ENCODE results near the gene SMC1B. TPM values are rescaled to one million over a fixed set of nuclear protein-coding genes. Genes with fewer than 3 reads are reported as not detected.
A peak's percentile ranks its signal among the peaks of the same experiment; 100 is the strongest.

SMC1B gene
- total and polyA plus RNA-seq, 9 of the 15 experiments (the other 6 are each of a cell fraction or from before 2014, with no cell fraction given) = 0.03 TPM; not detected in 8

DNA sequence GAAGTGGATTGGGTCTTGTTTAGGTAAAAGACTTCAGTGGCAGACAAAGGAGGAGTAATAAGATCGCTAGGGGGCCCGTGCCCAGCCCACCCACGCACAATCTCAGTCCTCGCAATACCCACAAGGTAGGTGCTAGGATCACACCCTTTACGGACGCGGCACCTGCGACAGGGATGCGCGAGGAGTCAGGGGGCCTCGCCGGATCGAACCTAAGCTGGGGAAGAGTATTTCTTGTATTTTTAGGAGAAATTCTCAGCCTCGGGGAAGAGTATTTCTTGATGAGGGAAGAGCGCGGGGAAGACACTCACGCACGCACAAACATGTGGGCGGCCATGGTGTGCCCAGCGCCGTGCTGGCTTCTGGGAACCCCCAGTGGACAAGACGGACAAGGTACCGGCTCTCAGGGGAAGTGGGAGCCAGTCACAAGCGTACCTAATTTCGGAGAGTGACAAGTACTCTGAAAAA is 104.4 kb downstream of the SMC1B start:
- no TSS peak for BruUV-seq (replicated peaks)
- peak overlapping the region; percentile 75 for H3K4me2 ChIP-seq (ENCODE audit: insufficient read depth, low read length)
- ATAC-seq (no peak), DNase-seq (ENCODE audit: extremely low read depth in 1 of 4, low spot score in 3 of 4) (no peak), FAIRE-seq (no peak)
- peak overlapping the region; percentile 72 for H3K27ac ChIP-seq (ENCODE audit: extremely low read depth, low read depth, low read length)
- H2AFZ ChIP-seq (ENCODE audit: low read depth, low read length) = peak overlapping the region; percentile 95
- peaks cover 12% of the 10 kb centered on the region; the same call in 2 of the 3 replicates for H3K36me3 ChIP-seq (ENCODE audit: control insufficient read depth, insufficient read depth, low read length)
- H3K79me2 ChIP-seq (ENCODE audit: control insufficient read depth, insufficient read depth, low read length) = peaks cover 40% of the 10 kb centered on the region
- ChIA-PET POLR2A (interaction anchor here (0.6 kb wide), 1 partner anchor 1364 kb away, joined by 3 read pairs; no protein-coding TSS in a partner anchor), CTCF (ENCODE audit: low intra/inter-chr PET ratio) (no interaction called here)
- 52% methylated on average over 9 of the region's 25 CpGs for WGBS (ENCODE audit: insufficient coverage, low coverage, missing lambda C conversion rate)
- in situ Hi-C loops (cut with MboI) = no loop called here
- H4K20me1 ChIP-seq (replicated peaks; ENCODE audit: control insufficient read depth, insufficient read depth, low read length) = no peaks in the 10 kb centered on the region
- H3K4me3 ChIP-seq = peak overlapping the region; percentile 24; the same call in 1 of the 2 replicates
- H3K9ac ChIP-seq (ENCODE audit: insufficient read depth in 1 of 2, low read depth in 2 of 2, low read length in 2 of 2) = peak overlapping the region; percentile 53 to 89
- H3K9me3 ChIP-seq (replicated peaks; ENCODE audit: control insufficient read depth, insufficient read depth, low read depth, low read length) = no peaks in the 10 kb centered on the region
- TF ChIP-seq RFX1 (IDR thresholded peaks at IDR 0.05) (no peak), ZNF592 (IDR thresholded peaks at IDR 0.05) (peak; percentile 19; the same call in 1 of the 2 replicates), SMARCE1 (IDR thresholded peaks at IDR 0.05) (0 out of 2 replicates have a peak, but pooled peaks have one; percentile 22), TBP (optimal IDR thresholded peaks at IDR 0.05; ENCODE audit: low read depth, low read length) (peak; percentile 7), EGR1 (conservative IDR thresholded peaks at IDR 0.05) (0 out of 2 replicates have a peak, but pooled peaks have one; percentile 6)
- TF ChIP-seq, protein P1, sequence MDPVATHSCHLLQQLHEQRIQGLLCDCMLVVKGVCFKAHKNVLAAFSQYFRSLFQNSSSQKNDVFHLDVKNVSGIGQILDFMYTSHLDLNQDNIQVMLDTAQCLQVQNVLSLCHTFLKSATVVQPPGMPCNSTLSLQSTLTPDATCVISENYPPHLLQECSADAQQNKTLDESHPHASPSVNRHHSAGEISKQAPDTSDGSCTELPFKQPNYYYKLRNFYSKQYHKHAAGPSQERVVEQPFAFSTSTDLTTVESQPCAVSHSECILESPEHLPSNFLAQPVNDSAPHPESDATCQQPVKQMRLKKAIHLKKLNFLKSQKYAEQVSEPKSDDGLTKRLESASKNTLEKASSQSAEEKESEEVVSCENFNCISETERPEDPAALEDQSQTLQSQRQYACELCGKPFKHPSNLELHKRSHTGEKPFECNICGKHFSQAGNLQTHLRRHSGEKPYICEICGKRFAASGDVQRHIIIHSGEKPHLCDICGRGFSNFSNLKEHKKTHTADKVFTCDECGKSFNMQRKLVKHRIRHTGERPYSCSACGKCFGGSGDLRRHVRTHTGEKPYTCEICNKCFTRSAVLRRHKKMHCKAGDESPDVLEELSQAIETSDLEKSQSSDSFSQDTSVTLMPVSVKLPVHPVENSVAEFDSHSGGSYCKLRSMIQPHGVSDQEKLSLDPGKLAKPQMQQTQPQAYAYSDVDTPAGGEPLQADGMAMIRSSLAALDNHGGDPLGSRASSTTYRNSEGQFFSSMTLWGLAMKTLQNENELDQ (CRISPR knock-in tag; IDR thresholded peaks at IDR 0.05; ENCODE audit: borderline replicate concordance) = no peak
- no peaks in the 10 kb centered on the region for H3K27me3 ChIP-seq (ENCODE audit: control insufficient read depth in 2 of 2, insufficient read depth in 2 of 2, low read length in 2 of 2)
- intact Hi-C loops (cut with micrococcal nuclease) = no loop called here
- peaks cover 31 to 35% of the 10 kb centered on the region in 2 experiments; a peak in 4 of 5 replicates for H3K4me1 ChIP-seq (replicated peaks in 1 of 2; ENCODE audit: control insufficient read depth in 2 of 2, insufficient read depth in 2 of 2, low read length in 2 of 2)
- no peaks in the 10 kb centered on the region for H3K9me1 ChIP-seq (ENCODE audit: control insufficient read depth, insufficient read depth, low read length)

All from K562 (cell line).